Loucy (cell line): ENCODE data around the gene LRRTM4.

ENCODE experiments used
- H2AFZ ChIP-seq: fragments of 200-600 bp; sonication (generic); 2 replicates; pipeline ENCODE4 v1.6.0; 2016; ENCODE audit warnings: antibody characterized with exemption, mild to moderate bottlenecking, low read length, moderate library complexity
- H3F3A ChIP-seq: fragments of 200-600 bp; 2 replicates; pipeline ENCODE4 v1.6.0; 2016; ENCODE audit warnings: antibody characterized with exemption, low read depth, mild to moderate bottlenecking
- H3K27me3 ChIP-seq: fragments of 200-600 bp; sonication (generic); 2 replicates; pipeline ENCODE4 v1.6.1; 2014; ENCODE audit warnings: low read length, mild to moderate bottlenecking; ENCODE audit not compliant: insufficient read depth, poor library complexity, severe bottlenecking
- H3K36me3 ChIP-seq: fragments of 200-600 bp; sonication (generic); 2 replicates; pipeline ENCODE4 v1.6.1; 2016; ENCODE audit warnings: low read length; ENCODE audit not compliant: insufficient read depth
- H3K4me1 ChIP-seq: fragments of 200-600 bp; sonication (generic); 2 replicates; pipeline ENCODE4 v1.5.1; 2014; ENCODE audit warnings: low read length, mild to moderate bottlenecking; ENCODE audit not compliant: insufficient read depth, poor library complexity, severe bottlenecking
- H3K4me2 ChIP-seq: fragments of 200-600 bp; sonication (generic); 2 replicates; pipeline ENCODE4 v1.6.0; 2014; ENCODE audit warnings: antibody characterized with exemption, low read length, low read depth, mild to moderate bottlenecking; ENCODE audit not compliant: poor library complexity, severe bottlenecking
- H3K4me3 ChIP-seq: fragments of 200-600 bp; sonication (generic); 2 replicates; pipeline ENCODE4 v1.5.1; 2014; ENCODE audit warnings: low read length, mild to moderate bottlenecking, mixed read lengths; ENCODE audit not compliant: poor library complexity, severe bottlenecking
- H3K79me2 ChIP-seq: fragments of 200-600 bp; sonication (generic); 2 replicates; pipeline ENCODE4 v1.6.1; 2014; ENCODE audit warnings: low read length; ENCODE audit not compliant: insufficient read depth
- H3K9ac ChIP-seq: fragments of 200-600 bp; sonication (generic); 2 replicates; pipeline ENCODE4 v1.6.0; 2014; ENCODE audit warnings: mild to moderate bottlenecking, low read depth, low read length, moderate library complexity; ENCODE audit not compliant: poor library complexity, severe bottlenecking
- H3K9me2 ChIP-seq: fragments of 200-600 bp; sonication (generic); replicated peaks from 2 replicates; pipeline ENCODE4 v1.6.1; 2016; ENCODE audit warnings: low read depth, low read length, mixed read lengths
- H3K9me3 ChIP-seq: fragments of 200-600 bp; sonication (generic); 2 replicates; pipeline ENCODE4 v1.6.1; 2014; ENCODE audit warnings: mild to moderate bottlenecking, antibody characterized with exemption, low read length, low read depth; ENCODE audit not compliant: insufficient read depth
- H4K20me1 ChIP-seq: fragments of 200-600 bp; sonication (generic); 2 replicates; pipeline ENCODE4 v1.6.0; 2014; ENCODE audit warnings: antibody characterized with exemption, low read length, mild to moderate bottlenecking; ENCODE audit not compliant: insufficient read depth, poor library complexity, severe bottlenecking
- EZH2phosphoT487 ChIP-seq: fragments of 200-600 bp; IDR thresholded peaks from 2 replicates; pipeline ENCODE4 v1.6.1; 2018; ENCODE audit warnings: antibody characterized with exemption, mild to moderate bottlenecking, moderate library complexity, borderline replicate concordance
- TF ChIP-seq, protein P1 (sequence below): fragments of 200-600 bp; sonication (generic); conservative IDR thresholded peaks from 2 replicates; pipeline ENCODE4 v1.5.1; 2014; ENCODE audit warnings: mild to moderate bottlenecking, antibody characterized with exemption, low read length

LRRTM4 gene

DNA sequence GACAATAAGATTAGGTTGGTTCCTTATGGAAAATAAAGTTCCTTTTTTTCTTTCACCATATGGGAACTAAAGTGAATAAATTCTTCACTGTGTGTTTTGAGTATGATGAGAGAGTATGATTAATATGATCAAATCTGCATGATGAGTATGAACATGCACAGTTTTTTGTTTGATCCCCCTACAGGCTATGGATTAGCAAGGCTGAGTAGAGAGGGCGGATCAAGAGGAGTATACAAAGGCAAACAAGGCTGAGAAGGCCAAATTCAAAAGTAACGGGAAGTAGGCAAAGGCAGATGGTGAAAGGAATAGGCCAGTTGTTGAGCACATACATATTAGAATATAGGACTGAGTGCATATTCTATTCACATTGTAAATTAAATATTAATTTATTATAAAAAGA, 508.2 kb downstream of the LRRTM4 start:
- Histone ChIP-seq H3K27me3 (no peaks in the 10 kb centered on the region), H3K9ac (no peak overlapping the region), H2AFZ (no peak overlapping the region), H3K9me2 (no peaks in the 10 kb centered on the region), H3K9me3 (no peaks in the 10 kb centered on the region), H3K4me3 (no peak overlapping the region), H3K4me1 (no peaks in the 10 kb centered on the region), H4K20me1 (no peaks in the 10 kb centered on the region), H3K36me3 (no peaks in the 10 kb centered on the region), H3K79me2 (no peaks in the 10 kb centered on the region), H3F3A (no peaks in the 10 kb centered on the region), H3K4me2 (no peak overlapping the region)
- TF ChIP-seq, protein P1, sequence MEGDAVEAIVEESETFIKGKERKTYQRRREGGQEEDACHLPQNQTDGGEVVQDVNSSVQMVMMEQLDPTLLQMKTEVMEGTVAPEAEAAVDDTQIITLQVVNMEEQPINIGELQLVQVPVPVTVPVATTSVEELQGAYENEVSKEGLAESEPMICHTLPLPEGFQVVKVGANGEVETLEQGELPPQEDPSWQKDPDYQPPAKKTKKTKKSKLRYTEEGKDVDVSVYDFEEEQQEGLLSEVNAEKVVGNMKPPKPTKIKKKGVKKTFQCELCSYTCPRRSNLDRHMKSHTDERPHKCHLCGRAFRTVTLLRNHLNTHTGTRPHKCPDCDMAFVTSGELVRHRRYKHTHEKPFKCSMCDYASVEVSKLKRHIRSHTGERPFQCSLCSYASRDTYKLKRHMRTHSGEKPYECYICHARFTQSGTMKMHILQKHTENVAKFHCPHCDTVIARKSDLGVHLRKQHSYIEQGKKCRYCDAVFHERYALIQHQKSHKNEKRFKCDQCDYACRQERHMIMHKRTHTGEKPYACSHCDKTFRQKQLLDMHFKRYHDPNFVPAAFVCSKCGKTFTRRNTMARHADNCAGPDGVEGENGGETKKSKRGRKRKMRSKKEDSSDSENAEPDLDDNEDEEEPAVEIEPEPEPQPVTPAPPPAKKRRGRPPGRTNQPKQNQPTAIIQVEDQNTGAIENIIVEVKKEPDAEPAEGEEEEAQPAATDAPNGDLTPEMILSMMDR: no peak
- no peak for TF ChIP-seq EZH2phosphoT487

DNA sequence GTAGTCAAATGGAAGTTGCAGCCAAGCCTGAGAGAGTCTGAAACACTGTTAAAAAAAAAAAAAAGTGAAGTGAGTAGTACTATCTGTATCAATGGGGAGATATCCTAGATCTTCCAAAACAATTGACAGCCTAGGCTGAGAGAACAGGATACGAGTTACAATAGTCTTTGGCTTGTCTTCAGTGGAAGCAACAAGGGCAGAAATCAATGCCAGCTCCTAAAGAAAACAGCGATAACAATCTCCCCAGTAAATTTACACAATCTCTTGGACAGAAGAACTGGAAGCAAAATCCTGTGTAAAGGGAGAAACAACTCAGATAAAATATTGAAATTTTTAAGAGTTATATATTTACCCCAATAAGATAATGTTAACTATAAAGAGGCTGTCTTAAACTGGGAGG, 508.7 kb downstream of the LRRTM4 start:
- Histone ChIP-seq H2AFZ (no peak overlapping the region), H3K9me3 (no peaks in the 10 kb centered on the region), H3K36me3 (no peaks in the 10 kb centered on the region), H3K79me2 (no peaks in the 10 kb centered on the region), H4K20me1 (no peaks in the 10 kb centered on the region), H3K27me3 (no peaks in the 10 kb centered on the region), H3K9me2 (no peaks in the 10 kb centered on the region), H3K4me3 (no peak overlapping the region), H3K9ac (no peak overlapping the region), H3F3A (no peaks in the 10 kb centered on the region), H3K4me2 (no peak overlapping the region), H3K4me1 (no peaks in the 10 kb centered on the region)
- TF ChIP-seq, protein P1: no peak
- TF ChIP-seq EZH2phosphoT487: no peak

DNA sequence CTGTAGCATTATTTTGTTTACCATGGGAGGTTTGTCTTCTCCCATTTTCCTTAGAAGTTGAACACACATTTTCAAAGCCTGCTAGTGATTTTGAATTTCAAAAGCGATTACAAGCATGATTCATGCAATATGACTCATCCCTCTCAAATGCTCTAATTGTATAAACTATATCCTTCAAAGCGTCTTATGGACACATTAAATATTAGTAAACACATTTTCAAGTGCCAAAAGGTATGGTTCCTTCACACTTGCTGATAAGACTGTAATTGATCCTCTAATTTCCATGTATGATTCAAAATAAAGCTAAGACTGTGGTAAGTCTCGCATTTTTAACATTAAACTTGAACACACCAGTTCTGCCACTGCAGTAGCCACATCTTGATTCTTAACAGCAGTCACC, 512.9 kb downstream of the LRRTM4 start:
- H3F3A ChIP-seq: no peaks in the 10 kb centered on the region
- no peak overlapping the region for H3K4me2 ChIP-seq
- no peaks in the 10 kb centered on the region for H3K27me3 ChIP-seq
- no peak for TF ChIP-seq EZH2phosphoT487
- TF ChIP-seq, protein P1: no peak
- no peaks in the 10 kb centered on the region for H3K79me2 ChIP-seq
- no peak overlapping the region for H3K4me3 ChIP-seq
- no peaks in the 10 kb centered on the region for H4K20me1 ChIP-seq
- no peaks in the 10 kb centered on the region for H3K9me2 ChIP-seq
- no peaks in the 10 kb centered on the region for H3K4me1 ChIP-seq
- no peak overlapping the region for H3K9ac ChIP-seq
- no peak overlapping the region for H2AFZ ChIP-seq
- no peaks in the 10 kb centered on the region for H3K9me3 ChIP-seq
- H3K36me3 ChIP-seq: no peaks in the 10 kb centered on the region
